SK-N-SH (cell line): Measurements from ENCODE around the gene CCDC171.

Experiments used
- GABPA ChIP-seq: IDR thresholded peaks from 2 replicates; pipeline ENCODE4 v1.4.0; 2012; ENCODE audit warnings: low read depth, mild to moderate bottlenecking
- POLR2AphosphoS5 ChIP-seq: IDR thresholded peaks from 2 replicates; pipeline ENCODE4 v1.6.1; 2012; ENCODE audit warnings: low read depth, low read length
- RAD21 ChIP-seq: IDR thresholded peaks from 2 replicates; pipeline ENCODE4 v1.6.1; 2012; ENCODE audit warnings: mild to moderate bottlenecking, low read length
- RCOR1 ChIP-seq: fragments of 150-350 bp; IDR thresholded peaks from 2 replicates; pipeline ENCODE4 v1.6.1; 2017; ENCODE audit warnings: antibody characterized with exemption, low read length
- USF1 ChIP-seq: IDR thresholded peaks from 2 replicates; pipeline ENCODE4 v1.4.0; 2012; ENCODE audit warnings: low read depth, borderline replicate concordance
- TF ChIP-seq, protein P1 (sequence below): fragments of 200-600 bp; sonication (generic); IDR thresholded peaks from 2 replicates; pipeline ENCODE4 v1.6.1; 2017; ENCODE audit warnings: antibody characterized with exemption, mild to moderate bottlenecking, moderate library complexity
- TF ChIP-seq, protein P2 (sequence below): IDR thresholded peaks from 2 replicates; pipeline ENCODE4 v1.4.0; 2012; ENCODE audit warnings: low read depth

- TF ChIP-seq, protein P1, sequence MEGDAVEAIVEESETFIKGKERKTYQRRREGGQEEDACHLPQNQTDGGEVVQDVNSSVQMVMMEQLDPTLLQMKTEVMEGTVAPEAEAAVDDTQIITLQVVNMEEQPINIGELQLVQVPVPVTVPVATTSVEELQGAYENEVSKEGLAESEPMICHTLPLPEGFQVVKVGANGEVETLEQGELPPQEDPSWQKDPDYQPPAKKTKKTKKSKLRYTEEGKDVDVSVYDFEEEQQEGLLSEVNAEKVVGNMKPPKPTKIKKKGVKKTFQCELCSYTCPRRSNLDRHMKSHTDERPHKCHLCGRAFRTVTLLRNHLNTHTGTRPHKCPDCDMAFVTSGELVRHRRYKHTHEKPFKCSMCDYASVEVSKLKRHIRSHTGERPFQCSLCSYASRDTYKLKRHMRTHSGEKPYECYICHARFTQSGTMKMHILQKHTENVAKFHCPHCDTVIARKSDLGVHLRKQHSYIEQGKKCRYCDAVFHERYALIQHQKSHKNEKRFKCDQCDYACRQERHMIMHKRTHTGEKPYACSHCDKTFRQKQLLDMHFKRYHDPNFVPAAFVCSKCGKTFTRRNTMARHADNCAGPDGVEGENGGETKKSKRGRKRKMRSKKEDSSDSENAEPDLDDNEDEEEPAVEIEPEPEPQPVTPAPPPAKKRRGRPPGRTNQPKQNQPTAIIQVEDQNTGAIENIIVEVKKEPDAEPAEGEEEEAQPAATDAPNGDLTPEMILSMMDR = no peak
- no peak for TF ChIP-seq GABPA
- TF ChIP-seq POLR2AphosphoS5 = no peak
- no peak for TF ChIP-seq USF1
- TF ChIP-seq, protein P2, sequence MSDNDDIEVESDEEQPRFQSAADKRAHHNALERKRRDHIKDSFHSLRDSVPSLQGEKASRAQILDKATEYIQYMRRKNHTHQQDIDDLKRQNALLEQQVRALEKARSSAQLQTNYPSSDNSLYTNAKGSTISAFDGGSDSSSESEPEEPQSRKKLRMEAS = no peak
- TF ChIP-seq RAD21 = no peak
- TF ChIP-seq RCOR1 = no peak
Observed at GRCh38 chr9:15711531-15711930, 158.7 kb downstream of the CCDC171 start.
